NT2/D1 (cell line): ENCODE measurements around the gene WAC.
"Not testable (repeated sequence)": the region's sequence is repeated elsewhere in the genome, so short reads cannot be mapped to it uniquely, and the experiment has no call there.

Source experiments
- DNase-seq: peaks from one replicate; pipeline ENCODE4 v3.0.0-alpha.2; 2011; ENCODE audit warnings: low read depth, low spot score
- H3K27me3 ChIP-seq: 2 replicates; pipeline ENCODE4 v1.6.0; 2011; ENCODE audit warnings: mild to moderate bottlenecking; ENCODE audit not compliant: insufficient read length, insufficient read depth
- H3K36me3 ChIP-seq: 2 replicates; pipeline ENCODE4 v1.6.1; 2011; ENCODE audit warnings: mild to moderate bottlenecking, low read length, mixed read lengths; ENCODE audit not compliant: insufficient read depth, insufficient read length
- H3K4me1 ChIP-seq: 2 replicates; pipeline ENCODE4 v1.5.1; 2011; ENCODE audit not compliant: insufficient read depth, insufficient read length
- H3K4me3 ChIP-seq: 2 replicates; pipeline ENCODE4 v1.5.1; 2011; ENCODE audit warnings: low read depth; ENCODE audit not compliant: insufficient read length
- H3K9ac ChIP-seq: 2 replicates; pipeline ENCODE4 v1.6.0; 2011; ENCODE audit warnings: low read depth; ENCODE audit not compliant: insufficient read length
- H3K9me3 ChIP-seq: 2 replicates; pipeline ENCODE4 v1.5.1; 2011; ENCODE audit warnings: mild to moderate bottlenecking, low read length; ENCODE audit not compliant: insufficient read depth
- SUZ12 ChIP-seq: IDR thresholded peaks from 2 replicates; pipeline ENCODE4 v1.6.1; 2011; ENCODE audit not compliant: insufficient read length, insufficient read depth; ENCODE audit errors: extremely low read depth
- YY1 ChIP-seq: IDR thresholded peaks from 2 replicates; pipeline ENCODE4 v1.6.1; 2011; ENCODE audit not compliant: insufficient read length, insufficient read depth
- ZNF274 ChIP-seq: IDR thresholded peaks from 2 replicates; pipeline ENCODE4 v1.6.1; 2011; ENCODE audit warnings: mild to moderate bottlenecking, low read depth, low read length

Gene WAC

DNA sequence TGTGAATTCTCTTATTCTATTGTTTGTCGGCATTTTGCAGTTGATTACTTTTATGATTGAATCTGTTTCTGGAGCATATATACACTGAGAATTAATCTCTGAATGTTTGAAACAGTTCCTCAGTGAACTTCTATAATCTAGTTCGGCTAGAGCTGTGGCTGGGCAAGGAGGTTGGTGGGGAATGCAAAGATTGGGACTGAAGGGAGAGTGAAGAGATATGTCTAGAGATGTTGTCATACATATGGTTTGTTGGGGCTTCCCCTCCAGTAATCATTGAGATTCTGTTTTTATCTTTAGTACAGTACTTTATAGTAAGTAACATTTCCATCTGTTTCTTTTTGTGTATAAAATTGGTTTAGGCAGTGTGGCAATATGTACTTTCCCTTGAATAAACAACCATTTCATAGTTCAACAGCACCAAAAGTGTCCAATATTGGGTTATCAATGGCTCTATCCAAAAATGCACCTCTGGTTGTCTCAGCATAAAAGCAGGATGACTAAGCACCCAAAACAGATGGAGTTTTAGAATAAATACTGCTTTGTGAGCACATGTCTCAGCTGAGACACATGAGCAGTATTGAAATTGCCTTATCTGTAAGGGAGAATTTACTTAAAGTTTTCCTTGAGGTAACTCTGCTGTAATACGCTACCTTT, 36.7 kb downstream of the WAC start:
- DNase-seq = no peak
- Histone ChIP-seq H3K9me3 (no peaks in the 10 kb centered on the region), H3K4me3 (no peak overlapping the region), H3K9ac (no peak overlapping the region), H3K36me3 (peaks cover 52% of the 10 kb centered on the region), H3K4me1 (no peaks in the 10 kb centered on the region), H3K27me3 (no peaks in the 10 kb centered on the region)
- no peak for TF ChIP-seq SUZ12
- no peak for TF ChIP-seq YY1
- no peak for TF ChIP-seq ZNF274

DNA sequence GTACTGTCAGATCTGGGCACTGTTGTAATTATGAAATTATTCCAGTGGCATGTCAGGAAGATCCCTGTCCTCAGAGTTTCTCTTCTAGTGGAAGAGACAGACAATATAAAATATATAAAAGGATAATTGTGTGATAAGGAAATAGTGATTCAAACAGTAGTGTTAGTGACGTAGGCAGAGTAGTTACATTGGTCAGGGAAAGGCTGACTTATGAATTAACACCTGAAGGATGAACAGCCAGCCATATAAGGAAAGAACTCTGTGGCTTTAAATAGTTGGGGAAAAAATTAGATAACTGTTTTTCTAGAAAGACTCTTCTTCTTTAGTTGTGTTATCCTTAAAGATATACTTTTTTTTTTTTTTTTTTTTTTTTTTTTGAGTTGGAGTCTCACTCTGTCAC, 37.7 kb downstream of the WAC start:
- Histone ChIP-seq H3K9me3 (no peaks in the 10 kb centered on the region), H3K9ac (no peak overlapping the region), H3K4me3 (no peak overlapping the region), H3K27me3 (no peaks in the 10 kb centered on the region), H3K4me1 (no peaks in the 10 kb centered on the region), H3K36me3 (peaks cover 54% of the 10 kb centered on the region)
- DNase-seq = no peak
- TF ChIP-seq YY1 (no peak), SUZ12 (no peak), ZNF274 (no peak)

GRCh38 chr10:28571265-28571664, 38.3 kb downstream of the WAC start:
- Histone ChIP-seq H3K9me3 (no peaks in the 10 kb centered on the region), H3K27me3 (no peaks in the 10 kb centered on the region), H3K4me1 (no peaks in the 10 kb centered on the region), H3K9ac (no peak overlapping the region), H3K36me3 (peaks cover 54% of the 10 kb centered on the region), H3K4me3 (no peak overlapping the region)
- no peak for DNase-seq
- TF ChIP-seq YY1 (no peak), SUZ12 (no peak), ZNF274 (no peak)

- not testable (repeated sequence) for H3K9ac ChIP-seq
Measured at GRCh38 chr10:28574214-28574613, 41.3 kb downstream of the WAC start.

DNA sequence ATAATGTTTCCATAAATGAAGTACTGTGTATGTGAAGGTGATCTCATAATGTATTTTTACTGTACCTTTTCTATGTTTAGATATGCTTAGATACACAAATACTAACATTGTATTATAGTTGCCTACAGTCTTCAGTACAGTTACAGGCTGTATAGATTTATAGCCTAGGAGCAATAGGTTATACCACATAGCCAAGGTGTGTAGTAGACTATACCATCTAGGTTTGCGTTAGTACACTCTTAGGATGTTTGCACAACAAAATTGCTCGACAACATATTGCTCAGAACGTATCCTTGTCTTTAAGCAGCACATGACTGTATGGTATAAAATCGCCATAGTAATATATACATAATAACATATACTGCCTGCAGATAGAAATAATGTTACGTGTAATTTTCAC, 42.9 kb downstream of the WAC start:
- no peak for DNase-seq
- no peaks in the 10 kb centered on the region for H3K27me3 ChIP-seq
- no peak for TF ChIP-seq SUZ12
- no peak for TF ChIP-seq YY1
- TF ChIP-seq ZNF274 = no peak
- H3K9ac ChIP-seq = no peak overlapping the region
- H3K36me3 ChIP-seq = peaks cover 41% of the 10 kb centered on the region
- H3K4me3 ChIP-seq = no peak overlapping the region
- no peaks in the 10 kb centered on the region for H3K4me1 ChIP-seq
- no peaks in the 10 kb centered on the region for H3K9me3 ChIP-seq

More at GRCh38 chr10:28574214-28574613, 41.3 kb downstream of the WAC start:
- H3K4me1 ChIP-seq, H3K4me3 ChIP-seq, H3K9me3 ChIP-seq, H3K27me3 ChIP-seq, DNase-seq: not testable (repeated sequence)
- H3K36me3 ChIP-seq = peaks cover 46% of the 10 kb centered on the region

GRCh38 chr10:28577506-28577905, 44.6 kb downstream of the WAC start:
- H3K9ac ChIP-seq = no peak overlapping the region
- no peak overlapping the region for H3K4me3 ChIP-seq
- no peaks in the 10 kb centered on the region for H3K27me3 ChIP-seq
- peaks cover 50% of the 10 kb centered on the region for H3K36me3 ChIP-seq
- no peaks in the 10 kb centered on the region for H3K9me3 ChIP-seq
- no peak for DNase-seq
- no peak for TF ChIP-seq ZNF274
- TF ChIP-seq YY1 = no peak
- TF ChIP-seq SUZ12 = no peak
- no peaks in the 10 kb centered on the region for H3K4me1 ChIP-seq

GRCh38 chr10:28578454-28578853, 45.5 kb downstream of the WAC start:
- H3K4me3 ChIP-seq = no peak overlapping the region
- DNase-seq = no peak
- H3K27me3 ChIP-seq = no peaks in the 10 kb centered on the region
- H3K36me3 ChIP-seq = peaks cover 50% of the 10 kb centered on the region
- H3K9ac ChIP-seq = no peak overlapping the region
- H3K9me3 ChIP-seq = no peaks in the 10 kb centered on the region
- H3K4me1 ChIP-seq = no peaks in the 10 kb centered on the region
- TF ChIP-seq ZNF274 = no peak
- TF ChIP-seq SUZ12 = no peak
- no peak for TF ChIP-seq YY1

GRCh38 chr10:28580825-28581224, 47.9 kb downstream of the WAC start:
- DNase-seq = no peak
- TF ChIP-seq YY1 (no peak), SUZ12 (no peak), ZNF274 (no peak)
- H3K9me3 ChIP-seq = no peaks in the 10 kb centered on the region
- no peak overlapping the region for H3K4me3 ChIP-seq
- H3K4me1 ChIP-seq = no peaks in the 10 kb centered on the region
- H3K36me3 ChIP-seq = peaks cover 54% of the 10 kb centered on the region
- H3K9ac ChIP-seq = no peak overlapping the region
- no peaks in the 10 kb centered on the region for H3K27me3 ChIP-seq
